Measurements from ENCODE around the gene METTL9.

- TF ChIP-seq CTCF (IDR thresholded peaks at IDR 0.05) (no peak), POLR2A (IDR thresholded peaks at IDR 0.05) (no peak)
These were observed 18.6 kb upstream of the METTL9 start for GRCh38 chr16:21580807-21581206.

All from Peyer's patch (tissue), 4 donors.